SK-N-SH treated with all-trans-retinoic acid at 6 μM for 48 hours (cell line): ENCODE data around the gene CHIA.

Source experiments
- ATAC-seq: fragments of 200-7000 bp; cut with Tn5 transposase; 3 replicates; pipeline ENCODE4 v1.9.1; 2020; ENCODE audit warnings: mild to moderate bottlenecking, moderate library complexity
- ARNTL ChIP-seq: fragments of 450-650 bp; formaldehyde crosslinking; IDR thresholded peaks from 2 replicates; pipeline ENCODE4 v1.5.0; 2020; ENCODE audit warnings: low read depth, mild to moderate bottlenecking, moderate library complexity, borderline replicate concordance
- BACH2 ChIP-seq: fragments of 250-450 bp; sonication (Bioruptor Pico); IDR thresholded peaks from 2 replicates; pipeline ENCODE4 v1.9.0; 2021; ENCODE audit warnings: mild to moderate bottlenecking, borderline replicate concordance
- CSDC2 ChIP-seq: fragments of 250-450 bp; sonication (Bioruptor Pico); IDR thresholded peaks from 2 replicates; pipeline ENCODE4 v1.5.0; 2020; ENCODE audit warnings: mild to moderate bottlenecking, moderate library complexity
- ESRRG ChIP-seq: fragments of 250-450 bp; sonication (Bioruptor Pico); IDR thresholded peaks from 2 replicates; pipeline ENCODE4 v1.6.1; 2021; ENCODE audit warnings: mild to moderate bottlenecking
- GLIS3 ChIP-seq: fragments of 250-450 bp; sonication (Bioruptor Pico); IDR thresholded peaks from 2 replicates; pipeline ENCODE4 v1.5.0; 2020; ENCODE audit warnings: mild to moderate bottlenecking, moderate library complexity
- ISL1 ChIP-seq: fragments of 250-450 bp; sonication (Bioruptor Pico); IDR thresholded peaks from 2 replicates; pipeline ENCODE4 v2.1.2; 2022; ENCODE audit warnings: mild to moderate bottlenecking, moderate library complexity
- OSR1 ChIP-seq: fragments of 250-450 bp; sonication (Bioruptor Pico); IDR thresholded peaks from 2 replicates; pipeline ENCODE4 v1.8.0; 2022; ENCODE audit warnings: moderate library complexity, mild to moderate bottlenecking, inconsistent platforms
- POU6F1 ChIP-seq: fragments of 250-450 bp; sonication (Bioruptor Pico); IDR thresholded peaks from 2 replicates; pipeline ENCODE4 v1.8.0; 2021; ENCODE audit warnings: low read depth, mild to moderate bottlenecking, moderate library complexity, borderline replicate concordance
- PPARA ChIP-seq: fragments of 250-450 bp; sonication (Bioruptor Pico); IDR thresholded peaks from 2 replicates; pipeline ENCODE4 v1.5.0; 2020; ENCODE audit warnings: mild to moderate bottlenecking, borderline replicate concordance
- RARB ChIP-seq: fragments of 250-450 bp; sonication (Bioruptor Pico); IDR thresholded peaks from 2 replicates; pipeline ENCODE4 v1.8.0; 2021; ENCODE audit warnings: mild to moderate bottlenecking, moderate library complexity
- SNAI2 ChIP-seq: fragments of 250-450 bp; sonication (Bioruptor Pico); IDR thresholded peaks from 2 replicates; pipeline ENCODE4 v1.5.0; 2020; ENCODE audit warnings: mild to moderate bottlenecking, moderate library complexity
- TCF4 ChIP-seq: fragments of 250-450 bp; sonication (Bioruptor Pico); IDR thresholded peaks from 2 replicates; pipeline ENCODE4 v1.8.0; 2021; ENCODE audit warnings: mild to moderate bottlenecking, moderate library complexity, borderline replicate concordance
- TOX ChIP-seq: fragments of 250-450 bp; sonication (Bioruptor Pico); IDR thresholded peaks from 2 replicates; pipeline ENCODE4 v1.8.0; 2021; ENCODE audit warnings: mild to moderate bottlenecking, moderate library complexity, borderline replicate concordance
- TSHZ2 ChIP-seq: fragments of 250-450 bp; sonication (Bioruptor Pico); IDR thresholded peaks from 2 replicates; pipeline ENCODE4 v1.5.0; 2020; ENCODE audit warnings: mild to moderate bottlenecking, moderate library complexity
- ZC3H10 ChIP-seq: fragments of 250-450 bp; sonication (Bioruptor Pico); IDR thresholded peaks from 2 replicates; pipeline ENCODE4 v1.5.1; 2021; ENCODE audit warnings: mild to moderate bottlenecking, moderate library complexity
- ZFP3 ChIP-seq: fragments of 250-450 bp; sonication (Bioruptor Pico); IDR thresholded peaks from 2 replicates; pipeline ENCODE4 v1.5.0; 2020; ENCODE audit warnings: mild to moderate bottlenecking, moderate library complexity
- ZFP30 ChIP-seq: fragments of 450-650 bp; formaldehyde crosslinking; IDR thresholded peaks from 2 replicates; pipeline ENCODE4 v1.5.0; 2022; ENCODE audit warnings: mild to moderate bottlenecking, moderate library complexity
- ZNF565 ChIP-seq: fragments of 450-650 bp; formaldehyde crosslinking; conservative IDR thresholded peaks from 2 replicates; pipeline ENCODE4 v1.5.0; 2020; ENCODE audit warnings: low read depth, mild to moderate bottlenecking, moderate library complexity
- ZNF70 ChIP-seq: fragments of 450-650 bp; formaldehyde crosslinking; IDR thresholded peaks from 2 replicates; pipeline ENCODE4 v1.5.0; 2020; ENCODE audit warnings: mild to moderate bottlenecking, moderate library complexity
- ZNF8 ChIP-seq: fragments of 450-650 bp; formaldehyde crosslinking; IDR thresholded peaks from 2 replicates; pipeline ENCODE4 v1.5.0; 2020; ENCODE audit warnings: mild to moderate bottlenecking, moderate library complexity
- TF ChIP-seq, protein P1 (sequence below): fragments of 250-450 bp; sonication (Bioruptor Pico); IDR thresholded peaks from 2 replicates; pipeline ENCODE4 v1.8.0; 2020; ENCODE audit warnings: mild to moderate bottlenecking, moderate library complexity, borderline replicate concordance
- TF ChIP-seq, protein P2 (sequence below): fragments of 250-450 bp; sonication (Bioruptor Pico); IDR thresholded peaks from 2 replicates; pipeline ENCODE4 v1.5.1; 2021; ENCODE audit warnings: mild to moderate bottlenecking, moderate library complexity
- TF ChIP-seq, protein P3 (sequence below): fragments of 250-450 bp; sonication (Bioruptor Pico); IDR thresholded peaks from 2 replicates; pipeline ENCODE4 v1.5.1; 2020; ENCODE audit warnings: low read depth, mild to moderate bottlenecking, moderate library complexity

Gene CHIA

GRCh38 chr1:111247125-111247838 lies 43.4 kb upstream of the CHIA start (continued):
- TF ChIP-seq ZNF70 (CRISPR knock-in tag) (no peak), CSDC2 (CRISPR knock-in tag) (no peak), OSR1 (CRISPR knock-in tag) (no peak)

DNA sequence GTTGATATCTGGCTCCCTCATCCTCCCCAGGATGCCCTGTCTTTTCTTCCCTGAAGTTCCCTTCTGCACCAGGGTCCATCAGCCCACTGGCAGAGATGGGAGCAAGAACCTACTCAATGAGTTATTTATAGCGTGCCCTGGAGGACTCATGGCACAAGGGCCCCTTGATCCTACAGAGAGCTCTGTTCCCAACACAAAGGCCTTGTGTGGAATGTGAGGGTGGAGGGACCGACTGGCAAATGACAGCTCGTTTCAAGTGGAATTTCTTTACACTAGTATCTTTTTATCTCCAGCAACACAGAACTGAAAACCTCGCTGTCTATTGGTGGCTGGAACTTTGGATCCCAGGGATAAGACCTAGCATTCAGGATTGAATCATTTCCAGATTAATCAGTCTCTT lies 40.7 kb upstream of the CHIA start:
- TF ChIP-seq ESRRG (CRISPR knock-in tag) (no peak), RARB (no peak), ISL1 (CRISPR knock-in tag) (no peak), PPARA (CRISPR knock-in tag) (no peak), SNAI2 (no peak), ZFP3 (no peak), TOX (CRISPR knock-in tag) (no peak), BACH2 (no peak), ARNTL (no peak), ZNF70 (CRISPR knock-in tag) (no peak), POU6F1 (CRISPR knock-in tag) (no peak), TSHZ2 (CRISPR knock-in tag) (no peak), ZFP30 (CRISPR knock-in tag) (no peak), OSR1 (CRISPR knock-in tag) (no peak), ZNF8 (CRISPR knock-in tag) (no peak)
- TF ChIP-seq, protein P1, sequence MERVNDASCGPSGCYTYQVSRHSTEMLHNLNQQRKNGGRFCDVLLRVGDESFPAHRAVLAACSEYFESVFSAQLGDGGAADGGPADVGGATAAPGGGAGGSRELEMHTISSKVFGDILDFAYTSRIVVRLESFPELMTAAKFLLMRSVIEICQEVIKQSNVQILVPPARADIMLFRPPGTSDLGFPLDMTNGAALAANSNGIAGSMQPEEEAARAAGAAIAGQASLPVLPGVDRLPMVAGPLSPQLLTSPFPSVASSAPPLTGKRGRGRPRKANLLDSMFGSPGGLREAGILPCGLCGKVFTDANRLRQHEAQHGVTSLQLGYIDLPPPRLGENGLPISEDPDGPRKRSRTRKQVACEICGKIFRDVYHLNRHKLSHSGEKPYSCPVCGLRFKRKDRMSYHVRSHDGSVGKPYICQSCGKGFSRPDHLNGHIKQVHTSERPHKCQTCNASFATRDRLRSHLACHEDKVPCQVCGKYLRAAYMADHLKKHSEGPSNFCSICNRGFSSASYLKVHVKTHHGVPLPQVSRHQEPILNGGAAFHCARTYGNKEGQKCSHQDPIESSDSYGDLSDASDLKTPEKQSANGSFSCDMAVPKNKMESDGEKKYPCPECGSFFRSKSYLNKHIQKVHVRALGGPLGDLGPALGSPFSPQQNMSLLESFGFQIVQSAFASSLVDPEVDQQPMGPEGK (CRISPR knock-in tag), result no peak
- TF ChIP-seq, protein P2, sequence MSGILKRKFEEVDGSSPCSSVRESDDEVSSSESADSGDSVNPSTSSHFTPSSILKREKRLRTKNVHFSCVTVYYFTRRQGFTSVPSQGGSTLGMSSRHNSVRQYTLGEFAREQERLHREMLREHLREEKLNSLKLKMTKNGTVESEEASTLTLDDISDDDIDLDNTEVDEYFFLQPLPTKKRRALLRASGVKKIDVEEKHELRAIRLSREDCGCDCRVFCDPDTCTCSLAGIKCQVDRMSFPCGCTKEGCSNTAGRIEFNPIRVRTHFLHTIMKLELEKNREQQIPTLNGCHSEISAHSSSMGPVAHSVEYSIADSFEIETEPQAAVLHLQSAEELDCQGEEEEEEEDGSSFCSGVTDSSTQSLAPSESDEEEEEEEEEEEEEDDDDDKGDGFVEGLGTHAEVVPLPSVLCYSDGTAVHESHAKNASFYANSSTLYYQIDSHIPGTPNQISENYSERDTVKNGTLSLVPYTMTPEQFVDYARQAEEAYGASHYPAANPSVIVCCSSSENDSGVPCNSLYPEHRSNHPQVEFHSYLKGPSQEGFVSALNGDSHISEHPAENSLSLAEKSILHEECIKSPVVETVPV (CRISPR knock-in tag), result no peak
- TF ChIP-seq, protein P3, sequence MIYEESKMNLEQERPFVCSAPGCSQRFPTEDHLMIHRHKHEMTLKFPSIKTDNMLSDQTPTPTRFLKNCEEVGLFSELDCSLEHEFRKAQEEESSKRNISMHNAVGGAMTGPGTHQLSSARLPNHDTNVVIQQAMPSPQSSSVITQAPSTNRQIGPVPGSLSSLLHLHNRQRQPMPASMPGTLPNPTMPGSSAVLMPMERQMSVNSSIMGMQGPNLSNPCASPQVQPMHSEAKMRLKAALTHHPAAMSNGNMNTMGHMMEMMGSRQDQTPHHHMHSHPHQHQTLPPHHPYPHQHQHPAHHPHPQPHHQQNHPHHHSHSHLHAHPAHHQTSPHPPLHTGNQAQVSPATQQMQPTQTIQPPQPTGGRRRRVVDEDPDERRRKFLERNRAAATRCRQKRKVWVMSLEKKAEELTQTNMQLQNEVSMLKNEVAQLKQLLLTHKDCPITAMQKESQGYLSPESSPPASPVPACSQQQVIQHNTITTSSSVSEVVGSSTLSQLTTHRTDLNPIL, result no peak
- ATAC-seq, result no peak

GRCh38 chr1:111251570-111251969 lies 39.1 kb upstream of the CHIA start:
- no peak for ATAC-seq
- no peak for TF ChIP-seq BACH2
- no peak for TF ChIP-seq ZC3H10 (CRISPR knock-in tag)
- no peak for TF ChIP-seq GLIS3 (CRISPR knock-in tag)
- no peak for TF ChIP-seq ZNF565 (CRISPR knock-in tag)
- no peak for TF ChIP-seq ISL1 (CRISPR knock-in tag)
- TF ChIP-seq POU6F1 (CRISPR knock-in tag), result no peak
- TF ChIP-seq TSHZ2 (CRISPR knock-in tag), result no peak
- TF ChIP-seq TOX (CRISPR knock-in tag), result no peak
- TF ChIP-seq ARNTL, result no peak
- no peak for TF ChIP-seq RARB
- no peak for TF ChIP-seq CSDC2 (CRISPR knock-in tag)
- no peak for TF ChIP-seq TCF4 (CRISPR knock-in tag)
- no peak for TF ChIP-seq ZFP3
- no peak for TF ChIP-seq OSR1 (CRISPR knock-in tag)
